Trophoblast cell (in vitro differentiated cells and primary cell): ENCODE measurements around the gene FBRSL1.
A peak's percentile ranks its signal among the peaks of the same experiment; 100 is the strongest.

Experiments used
- DNase-seq, 2 donors: peaks; one replicate each; pipeline ENCODE4 v3.0.0-alpha.2; 2016
- H2AFZ ChIP-seq: 2 replicates; pipeline ENCODE4 v1.6.1; 2013; ENCODE audit warnings: low read length, moderate library complexity, mild to moderate bottlenecking; ENCODE audit not compliant: insufficient read depth, poor library complexity
- H2AK5ac ChIP-seq: 2 replicates; pipeline ENCODE4 v1.6.1; 2013; ENCODE audit warnings: mild to moderate bottlenecking, low read length
- H2BK120ac ChIP-seq: 2 replicates; pipeline ENCODE4 v1.6.1; 2013; ENCODE audit warnings: low read length, mild to moderate bottlenecking, moderate library complexity; ENCODE audit not compliant: insufficient read depth, poor library complexity
- H2BK12ac ChIP-seq: 2 replicates; pipeline ENCODE4 v1.6.1; 2013; ENCODE audit warnings: mild to moderate bottlenecking, low read length, moderate library complexity
- H2BK5ac ChIP-seq: 2 replicates; pipeline ENCODE4 v1.6.1; 2013; ENCODE audit warnings: low read length, low read depth, moderate library complexity, mild to moderate bottlenecking; ENCODE audit not compliant: poor library complexity
- H3K14ac ChIP-seq: 2 replicates; pipeline ENCODE4 v1.6.1; 2013; ENCODE audit warnings: mild to moderate bottlenecking, low read length
- H3K18ac ChIP-seq: 2 replicates; pipeline ENCODE4 v1.6.1; 2013; ENCODE audit warnings: mild to moderate bottlenecking, low read length
- H3K23ac ChIP-seq: 2 replicates; pipeline ENCODE4 v1.6.1; 2013; ENCODE audit warnings: low read length
- H3K27ac ChIP-seq: 2 replicates; pipeline ENCODE4 v1.5.1; 2013; ENCODE audit warnings: low read depth, mild to moderate bottlenecking, inconsistent platforms, low read length, moderate library complexity
- H3K27me3 ChIP-seq: 2 replicates; pipeline ENCODE4 v1.6.1; 2013; ENCODE audit warnings: inconsistent platforms, mild to moderate bottlenecking, low read length, moderate library complexity; ENCODE audit not compliant: insufficient read depth
- H3K36me3 ChIP-seq, 2 experiments: 1 replicate in 1 of 2; 2 replicates in 1 of 2; pipeline ENCODE4 v1.6.1; 2013; ENCODE audit warnings: low read length in 2 of 2, mild to moderate bottlenecking in 2 of 2, moderate library complexity in 1 of 2; ENCODE audit not compliant: insufficient read depth in 2 of 2, control insufficient read depth in 1 of 2
- H3K4ac ChIP-seq: 2 replicates; pipeline ENCODE4 v1.6.1; 2013; ENCODE audit warnings: low read depth, mild to moderate bottlenecking, low read length, moderate library complexity
- H3K4me1 ChIP-seq, 2 experiments: 1 replicate in 1 of 2; 2 replicates in 1 of 2; pipeline ENCODE4 v1.6.1; 2013; ENCODE audit warnings: low read length in 2 of 2, mild to moderate bottlenecking in 2 of 2, moderate library complexity in 1 of 2; ENCODE audit not compliant: insufficient read depth in 2 of 2, control insufficient read depth in 1 of 2
- H3K4me2 ChIP-seq: 2 replicates; pipeline ENCODE4 v1.6.1; 2013; ENCODE audit warnings: inconsistent platforms, mild to moderate bottlenecking, low read length, moderate library complexity
- H3K4me3 ChIP-seq: 2 replicates; pipeline ENCODE4 v1.5.1; 2013; ENCODE audit warnings: mild to moderate bottlenecking, low read depth, low read length, inconsistent platforms
- H3K79me1 ChIP-seq: one replicate; pipeline ENCODE4 v1.6.1; 2013; ENCODE audit warnings: low read length
- H3K79me2 ChIP-seq: 2 replicates; pipeline ENCODE4 v1.6.1; 2013; ENCODE audit warnings: low read length, mild to moderate bottlenecking; ENCODE audit not compliant: control insufficient read depth, insufficient read depth, poor library complexity
- H3K9ac ChIP-seq: 2 replicates; pipeline ENCODE4 v1.6.1; 2013; ENCODE audit warnings: mild to moderate bottlenecking, low read length
- H3K9me3 ChIP-seq: 2 replicates; pipeline ENCODE4 v1.6.1; 2013; ENCODE audit warnings: low read depth, mild to moderate bottlenecking, control low read depth, inconsistent platforms, low read length; ENCODE audit not compliant: insufficient read depth
- H4K12ac ChIP-seq: 2 replicates; pipeline ENCODE4 v1.6.1; 2013; ENCODE audit warnings: low read depth, mild to moderate bottlenecking, low read length, moderate library complexity
- H4K8ac ChIP-seq: 2 replicates; pipeline ENCODE4 v1.6.1; 2013; ENCODE audit warnings: low read depth, mild to moderate bottlenecking, low read length, moderate library complexity
- H4K91ac ChIP-seq: one replicate; pipeline ENCODE4 v1.6.1; 2013; ENCODE audit warnings: low read depth, mild to moderate bottlenecking, low read length, moderate library complexity
- WGBS: extraction: QIAGEN DNeasy Blood & Tissue Kit; methylation state at CpG from one replicate; pipeline ENCODE4 v1.1.7; 2013; ENCODE audit warnings: missing lambda C conversion rate; ENCODE audit not compliant: insufficient read length, insufficient coverage; ENCODE audit errors: extremely low coverage; 5-methylcytosine and 5-hydroxymethylcytosine counted together

FBRSL1 gene

GRCh38 chr12:132522592-132523380 is 32.8 kb downstream of the FBRSL1 start:
- Histone ChIP-seq H3K4me1 (no peaks in the 10 kb centered on the region), H4K12ac (no peak overlapping the region), H2BK120ac (no peak overlapping the region), H3K4me2 (no peak overlapping the region), H2BK12ac (no peak overlapping the region), H3K4ac (no peak overlapping the region), H3K4me3 (no peak overlapping the region), H3K36me3 (peaks cover 0 to 8% of the 10 kb centered on the region in 2 experiments), H3K27me3 (no peaks in the 10 kb centered on the region), H3K9ac (no peak overlapping the region), H3K23ac (no peak overlapping the region), H3K79me1 (no peaks in the 10 kb centered on the region), H3K79me2 (no peaks in the 10 kb centered on the region), H3K9me3 (peaks cover 16% of the 10 kb centered on the region), H2BK5ac (no peak overlapping the region), H2AFZ (no peak overlapping the region), H3K14ac (no peak overlapping the region), H3K18ac (no peak overlapping the region), H3K27ac (no peak overlapping the region), H2AK5ac (no peak overlapping the region), H4K91ac (no peak overlapping the region), H4K8ac (no peak overlapping the region)
- DNase-seq, result peak in 1 of 2 donors; percentile 15
- WGBS, result no CpG with 5 or more reads among the region's 25 CpGs

GRCh38 chr12:132523576-132524331 is 33.8 kb downstream of the FBRSL1 start:
- Histone ChIP-seq H3K27me3 (no peaks in the 10 kb centered on the region), H3K79me1 (no peaks in the 10 kb centered on the region), H3K4me3 (no peak overlapping the region), H3K9me3 (peaks cover 8% of the 10 kb centered on the region), H2BK120ac (no peak overlapping the region), H2BK5ac (no peak overlapping the region), H3K18ac (no peak overlapping the region), H2AK5ac (no peak overlapping the region), H3K4me1 (no peaks in the 10 kb centered on the region), H3K79me2 (no peaks in the 10 kb centered on the region), H3K36me3 (no peaks in the 10 kb centered on the region), H4K8ac (no peak overlapping the region), H4K12ac (no peak overlapping the region), H2BK12ac (no peak overlapping the region), H3K23ac (no peak overlapping the region), H3K4ac (no peak overlapping the region), H2AFZ (no peak overlapping the region), H3K27ac (no peak overlapping the region), H4K91ac (no peak overlapping the region), H3K4me2 (no peak overlapping the region), H3K9ac (no peak overlapping the region), H3K14ac (no peak overlapping the region)
- WGBS, result no CpG with 5 or more reads among the region's 28 CpGs
- DNase-seq, result peak in 1 of 2 donors; percentile 69

DNA sequence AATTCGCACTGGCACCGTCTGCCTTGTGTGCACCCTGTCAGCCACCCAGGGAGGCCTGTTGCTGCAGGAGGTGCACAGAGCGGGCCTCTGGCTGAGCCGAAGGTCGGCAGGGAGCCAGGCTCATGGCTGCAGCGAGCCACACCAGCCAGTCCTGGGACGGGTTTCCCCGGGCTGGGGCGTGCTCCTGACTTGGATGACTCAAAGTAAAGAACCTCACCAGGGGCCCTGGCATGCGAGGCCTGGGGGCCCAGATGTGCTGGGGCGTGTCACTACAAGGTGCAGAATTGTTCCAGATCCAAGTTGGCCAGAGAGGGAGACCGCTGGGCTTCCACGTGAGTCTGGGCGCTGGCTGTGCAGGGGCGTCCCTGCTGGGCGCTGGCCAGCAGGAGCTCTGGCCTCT is 34.5 kb downstream of the FBRSL1 start:
- H3K27me3 ChIP-seq, result no peaks in the 10 kb centered on the region
- no peak overlapping the region for H3K4me3 ChIP-seq
- H4K12ac ChIP-seq, result no peak overlapping the region
- peaks cover 3% of the 10 kb centered on the region for H3K9me3 ChIP-seq
- H4K91ac ChIP-seq, result no peak overlapping the region
- H3K4me2 ChIP-seq, result no peak overlapping the region
- no peak overlapping the region for H3K4ac ChIP-seq
- no peak overlapping the region for H2AFZ ChIP-seq
- H2BK5ac ChIP-seq, result no peak overlapping the region
- no peak overlapping the region for H2BK120ac ChIP-seq
- DNase-seq, result no peak
- no peaks in the 10 kb centered on the region for H3K4me1 ChIP-seq
- no peak overlapping the region for H3K23ac ChIP-seq
- H2BK12ac ChIP-seq, result no peak overlapping the region
- no peak overlapping the region for H3K14ac ChIP-seq
- no peaks in the 10 kb centered on the region for H3K36me3 ChIP-seq
- no peak overlapping the region for H4K8ac ChIP-seq
- H3K27ac ChIP-seq, result no peak overlapping the region
- no peak overlapping the region for H3K18ac ChIP-seq
- WGBS, result no CpG with 5 or more reads among the region's 16 CpGs
- H2AK5ac ChIP-seq, result no peak overlapping the region
- H3K79me2 ChIP-seq, result no peaks in the 10 kb centered on the region
- no peak overlapping the region for H3K9ac ChIP-seq
- H3K79me1 ChIP-seq, result no peaks in the 10 kb centered on the region

DNA sequence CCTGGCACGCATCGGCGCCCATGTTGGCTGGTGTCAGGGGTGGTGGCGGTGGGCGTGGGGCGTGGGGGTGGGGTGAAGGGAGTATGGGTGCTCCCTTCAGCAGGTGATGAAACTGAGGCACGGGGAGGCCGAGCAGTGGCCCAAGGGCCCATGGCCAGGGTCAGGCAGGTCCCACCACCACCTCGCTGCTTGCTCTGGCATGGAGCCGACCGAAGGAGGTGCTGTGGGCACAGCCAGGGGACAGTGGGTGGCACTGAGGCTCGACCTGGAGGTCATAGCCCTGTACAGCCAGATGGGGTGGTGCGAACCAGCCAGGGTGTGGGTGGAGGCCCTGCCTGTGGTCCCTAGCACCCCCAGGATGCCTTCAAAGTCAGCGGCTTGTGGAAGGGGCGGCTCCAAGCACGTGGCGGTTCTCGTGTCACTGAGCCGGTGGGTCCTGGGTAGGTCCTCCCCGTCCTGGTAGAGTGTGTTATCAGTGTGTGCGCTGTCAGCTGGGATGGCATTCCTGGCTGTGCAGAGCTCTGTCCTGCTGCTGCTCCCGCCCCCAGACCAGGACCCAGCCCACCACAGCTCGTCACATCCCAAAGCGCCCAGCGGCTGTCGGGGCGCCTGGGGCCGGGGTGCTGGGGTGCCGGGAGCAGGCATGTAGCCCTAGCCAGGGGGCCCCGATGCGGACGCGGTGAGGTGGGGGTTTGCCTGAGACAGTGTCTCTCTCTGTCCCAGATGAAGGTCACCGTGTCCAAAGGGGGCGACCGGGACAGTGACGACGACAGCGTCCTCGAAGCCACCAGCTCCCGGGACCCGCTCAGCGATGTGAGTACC is 35.3 kb downstream of the FBRSL1 start:
- H2AFZ ChIP-seq, result no peak overlapping the region
- H3K36me3 ChIP-seq, result no peaks in the 10 kb centered on the region
- no peak overlapping the region for H2BK5ac ChIP-seq
- no peak overlapping the region for H3K4ac ChIP-seq
- no peak overlapping the region for H4K91ac ChIP-seq
- no peak overlapping the region for H3K4me3 ChIP-seq
- H3K4me2 ChIP-seq, result no peak overlapping the region
- no peaks in the 10 kb centered on the region for H3K79me1 ChIP-seq
- no peak overlapping the region for H3K18ac ChIP-seq
- no peak for DNase-seq
- WGBS, result no CpG with 5 or more reads among the region's 43 CpGs
- no peaks in the 10 kb centered on the region for H3K79me2 ChIP-seq
- H2AK5ac ChIP-seq, result no peak overlapping the region
- no peak overlapping the region for H3K23ac ChIP-seq
- peaks cover 3% of the 10 kb centered on the region for H3K9me3 ChIP-seq
- no peak overlapping the region for H2BK120ac ChIP-seq
- no peak overlapping the region for H4K12ac ChIP-seq
- H3K27ac ChIP-seq, result no peak overlapping the region
- H3K9ac ChIP-seq, result no peak overlapping the region
- no peaks in the 10 kb centered on the region for H3K27me3 ChIP-seq
- no peaks in the 10 kb centered on the region for H3K4me1 ChIP-seq
- no peak overlapping the region for H2BK12ac ChIP-seq
- no peak overlapping the region for H3K14ac ChIP-seq
- H4K8ac ChIP-seq, result no peak overlapping the region
